Memory B cell (primary cell): ENCODE results near the gene VRTN.

ENCODE experiments used
- ATAC-seq: fragments of 150-1000 bp; cut with Tn5 transposase; 2 replicates; pipeline ENCODE4 v1.10.0; 2021; ENCODE audit warnings: low read depth, mild to moderate bottlenecking, moderate library complexity
- DNase-seq, 2 donors: peaks; one replicate each; pipeline ENCODE4 v3.0.0; 2022; ENCODE audit warnings: low spot score in 2 of 2
- H3K27ac Mint-ChIP-seq: one replicate; pipeline ENCODE4 v1.8.0; 2022; ENCODE audit warnings: mild to moderate bottlenecking, moderate library complexity, mixed read lengths
- H3K27me3 Mint-ChIP-seq: one replicate; pipeline ENCODE4 v1.8.0; 2022; ENCODE audit warnings: mixed read lengths
- H3K36me3 Mint-ChIP-seq: one replicate; pipeline ENCODE4 v1.8.0; 2022; ENCODE audit warnings: mild to moderate bottlenecking, mixed read lengths
- H3K4me1 Mint-ChIP-seq: one replicate; pipeline ENCODE4 v1.8.0; 2022; ENCODE audit warnings: mixed read lengths
- H3K4me3 Mint-ChIP-seq: one replicate; pipeline ENCODE4 v1.8.0; 2022; ENCODE audit warnings: mild to moderate bottlenecking, moderate library complexity, mixed read lengths
- H3K9me3 Mint-ChIP-seq: one replicate; pipeline ENCODE4 v1.8.0; 2022; ENCODE audit warnings: mixed read lengths

The VRTN gene

DNA sequence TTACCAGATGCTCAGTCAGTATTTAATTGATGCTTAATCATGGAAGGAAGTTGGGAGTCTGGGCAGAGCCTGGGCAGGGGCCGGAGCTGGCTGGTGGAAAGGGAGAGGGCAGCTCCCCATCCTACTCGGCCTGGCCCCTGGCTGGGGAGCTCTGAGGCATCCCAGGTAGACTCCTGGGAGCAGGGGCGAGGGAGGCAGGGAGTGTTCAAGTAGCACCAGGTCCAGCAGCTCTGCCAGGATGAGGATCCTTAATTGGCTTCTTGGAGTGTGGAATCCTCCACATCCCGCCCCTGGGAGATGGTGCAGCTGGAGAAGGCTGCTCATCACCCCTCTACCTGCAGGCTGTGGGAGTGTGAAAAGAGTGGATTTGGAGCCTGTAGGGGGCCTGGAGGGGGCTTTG, 46.8 kb downstream of the VRTN start:
- Mint-ChIP-seq H3K27me3 (peaks cover 8% of the 10 kb centered on the region), H3K4me3 (no peak overlapping the region), H3K27ac (no peak overlapping the region), H3K36me3 (no peaks in the 10 kb centered on the region), H3K9me3 (no peaks in the 10 kb centered on the region), H3K4me1 (peaks cover 8% of the 10 kb centered on the region)
- ATAC-seq (no peak), DNase-seq (no peak)

DNA sequence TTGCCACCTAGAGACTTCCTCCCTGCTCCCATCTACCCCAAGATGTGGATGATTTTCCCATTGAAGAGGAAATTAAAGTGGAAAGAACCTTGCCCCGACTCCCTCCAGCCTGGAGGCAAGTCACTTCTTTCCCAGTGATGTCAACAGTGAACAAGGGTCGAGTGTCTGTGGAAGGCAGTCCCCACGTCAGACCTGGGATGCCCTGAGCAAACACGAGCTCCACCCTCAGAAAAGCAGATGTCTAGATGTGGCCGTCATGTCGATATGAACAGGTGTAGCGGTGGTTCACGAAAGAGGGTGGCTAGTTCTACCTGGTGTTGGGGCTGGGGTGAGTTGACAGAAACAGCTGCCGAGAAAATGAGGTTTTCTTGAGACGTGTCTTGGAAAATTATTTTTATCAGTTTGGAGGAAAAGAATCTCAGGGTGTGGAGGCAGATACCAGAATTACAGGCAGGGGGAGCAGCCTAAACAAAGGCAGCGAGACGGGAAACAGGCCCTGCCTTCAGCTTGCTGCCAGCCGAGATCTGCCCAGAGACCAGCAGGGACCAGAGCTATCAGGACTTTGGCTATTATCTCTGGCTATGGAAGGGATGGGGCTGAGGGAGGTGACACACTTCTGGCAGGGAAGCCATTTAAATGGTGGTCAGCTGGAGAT, 51.9 kb downstream of the VRTN start:
- Mint-ChIP-seq H3K36me3 (no peaks in the 10 kb centered on the region), H3K9me3 (no peaks in the 10 kb centered on the region), H3K27ac (peak overlapping the region; percentile 94), H3K4me3 (peak overlapping the region; percentile 57), H3K27me3 (no peaks in the 10 kb centered on the region), H3K4me1 (peaks cover 45% of the 10 kb centered on the region)
- DNase-seq, result no peak
- no peak for ATAC-seq

DNA sequence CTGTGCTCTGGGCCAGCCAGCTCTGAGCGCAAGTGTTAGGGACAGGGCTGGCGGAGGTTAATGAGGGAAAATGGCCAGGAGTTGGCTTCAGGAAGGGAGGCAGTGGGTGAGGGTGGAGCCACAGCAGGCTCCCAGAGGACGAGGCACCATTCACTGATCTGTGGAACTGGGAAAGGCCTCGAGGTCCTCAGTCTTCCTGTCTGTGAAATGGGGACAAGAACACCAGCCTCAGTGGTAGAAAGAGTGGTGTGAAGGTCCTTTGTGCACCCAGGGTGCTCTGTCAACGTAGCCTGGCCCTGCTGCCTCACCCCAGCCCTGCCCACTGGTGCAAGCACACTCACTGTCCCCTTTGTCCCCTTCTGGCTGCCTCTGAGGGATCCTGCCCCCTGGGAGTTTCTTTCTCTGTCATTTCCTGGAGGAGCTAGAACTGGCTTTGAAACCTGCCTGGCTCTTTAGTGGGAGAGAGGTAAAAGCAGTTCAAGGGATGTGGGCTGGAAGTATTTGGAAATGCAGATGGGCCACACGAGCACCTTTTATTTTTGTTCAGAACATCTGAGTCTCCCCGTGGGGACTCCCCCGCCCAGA, 52.7 kb downstream of the VRTN start:
- peak overlapping the region; percentile 95 for H3K4me3 Mint-ChIP-seq
- no peak for ATAC-seq
- no peak for DNase-seq
- no peaks in the 10 kb centered on the region for H3K27me3 Mint-ChIP-seq
- peak overlapping the region; percentile 94 for H3K27ac Mint-ChIP-seq
- H3K4me1 Mint-ChIP-seq, result peaks cover 48% of the 10 kb centered on the region
- no peaks in the 10 kb centered on the region for H3K36me3 Mint-ChIP-seq
- H3K9me3 Mint-ChIP-seq, result no peaks in the 10 kb centered on the region

DNA sequence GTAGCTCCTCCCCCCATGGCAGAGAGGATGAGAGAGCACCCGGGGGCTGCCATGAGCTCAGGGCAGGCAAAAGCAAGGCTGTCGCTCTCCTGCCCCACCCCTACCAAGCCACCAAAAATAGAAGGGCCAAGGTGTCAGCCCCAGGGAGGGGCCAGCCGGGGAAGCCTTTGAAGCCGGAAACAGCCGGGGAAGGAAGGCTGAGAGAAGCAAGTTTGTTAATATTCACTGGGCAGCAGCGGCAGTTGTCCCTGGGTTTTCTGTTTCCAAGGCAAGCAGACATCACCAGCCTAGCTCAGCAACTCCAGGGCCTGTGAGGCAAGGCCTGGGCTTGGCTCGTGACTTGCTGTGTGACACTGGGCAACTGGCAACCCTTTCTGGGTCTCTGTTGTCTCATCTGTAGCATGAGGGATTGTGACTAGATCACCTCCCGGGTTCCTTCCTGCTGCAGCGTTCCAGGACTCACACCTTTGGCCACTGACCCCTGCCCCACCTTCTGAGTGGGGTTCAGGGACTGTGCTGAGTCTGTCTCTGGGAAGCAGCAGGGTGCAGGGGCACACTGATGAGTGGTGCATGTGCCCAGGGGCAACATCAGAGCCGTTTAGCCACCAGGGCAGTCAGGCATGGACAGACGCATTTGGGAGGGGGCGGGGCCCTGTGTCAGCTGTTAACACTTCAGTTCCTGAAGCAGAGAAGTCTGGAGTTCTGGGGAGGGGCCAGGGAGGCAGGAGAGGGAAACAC, 53.4 kb downstream of the VRTN start:
- H3K4me1 Mint-ChIP-seq, result peaks cover 45% of the 10 kb centered on the region
- H3K27ac Mint-ChIP-seq, result peak overlapping the region; percentile 94
- no peaks in the 10 kb centered on the region for H3K27me3 Mint-ChIP-seq
- no peaks in the 10 kb centered on the region for H3K9me3 Mint-ChIP-seq
- H3K36me3 Mint-ChIP-seq, result no peaks in the 10 kb centered on the region
- ATAC-seq (peak; percentile 89), DNase-seq (peak; percentile 68 to 81)
- peak overlapping the region; percentile 95 for H3K4me3 Mint-ChIP-seq

DNA sequence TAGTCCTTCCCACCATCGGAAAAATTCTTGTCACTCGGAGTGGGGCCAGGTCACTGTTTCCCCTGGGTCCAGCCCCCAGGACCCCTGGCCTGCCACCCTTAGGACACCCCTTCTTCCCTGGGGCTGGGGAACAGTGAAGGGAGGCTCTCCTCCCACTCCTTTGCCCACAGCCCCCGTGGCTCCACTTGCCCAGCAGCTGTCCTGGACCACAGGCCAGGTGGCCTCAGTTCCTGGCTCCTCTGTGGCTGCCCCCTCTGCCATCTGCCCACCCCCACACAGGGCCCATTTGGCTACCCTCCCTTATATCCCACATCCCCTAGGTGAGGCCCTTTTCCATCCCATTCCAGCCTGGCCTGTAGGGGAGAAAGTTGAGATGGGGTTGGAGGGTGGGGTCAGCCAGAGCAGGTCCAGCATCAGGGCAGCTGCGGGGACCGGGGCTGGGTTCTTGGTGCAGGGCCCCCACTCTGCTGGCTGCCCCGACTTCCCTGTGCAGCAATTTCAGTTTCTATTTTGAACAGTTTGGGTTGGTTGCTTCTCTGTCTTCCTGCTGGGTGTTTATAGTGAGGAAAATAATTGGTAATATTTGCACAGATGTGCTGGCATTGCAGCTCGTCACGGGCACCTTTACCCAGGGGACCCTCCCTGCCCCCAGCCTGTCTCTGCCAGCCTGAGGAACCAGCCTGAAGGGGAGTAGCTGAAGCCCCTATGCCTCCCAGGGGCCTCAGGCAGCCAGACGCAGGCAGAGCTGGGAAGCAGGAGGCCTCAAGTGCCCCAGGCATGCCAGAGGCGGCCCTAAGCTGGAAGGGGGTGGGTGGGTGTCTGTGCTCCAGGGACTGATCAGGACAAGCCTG, 54.4 kb downstream of the VRTN start:
- peak; percentile 33 for ATAC-seq
- DNase-seq, result peak; percentile 30 to 33
- Mint-ChIP-seq H3K36me3 (no peaks in the 10 kb centered on the region), H3K4me3 (peak overlapping the region; percentile 95), H3K9me3 (no peaks in the 10 kb centered on the region), H3K27me3 (no peaks in the 10 kb centered on the region), H3K4me1 (peaks cover 52% of the 10 kb centered on the region), H3K27ac (peak overlapping the region; percentile 94)

DNA sequence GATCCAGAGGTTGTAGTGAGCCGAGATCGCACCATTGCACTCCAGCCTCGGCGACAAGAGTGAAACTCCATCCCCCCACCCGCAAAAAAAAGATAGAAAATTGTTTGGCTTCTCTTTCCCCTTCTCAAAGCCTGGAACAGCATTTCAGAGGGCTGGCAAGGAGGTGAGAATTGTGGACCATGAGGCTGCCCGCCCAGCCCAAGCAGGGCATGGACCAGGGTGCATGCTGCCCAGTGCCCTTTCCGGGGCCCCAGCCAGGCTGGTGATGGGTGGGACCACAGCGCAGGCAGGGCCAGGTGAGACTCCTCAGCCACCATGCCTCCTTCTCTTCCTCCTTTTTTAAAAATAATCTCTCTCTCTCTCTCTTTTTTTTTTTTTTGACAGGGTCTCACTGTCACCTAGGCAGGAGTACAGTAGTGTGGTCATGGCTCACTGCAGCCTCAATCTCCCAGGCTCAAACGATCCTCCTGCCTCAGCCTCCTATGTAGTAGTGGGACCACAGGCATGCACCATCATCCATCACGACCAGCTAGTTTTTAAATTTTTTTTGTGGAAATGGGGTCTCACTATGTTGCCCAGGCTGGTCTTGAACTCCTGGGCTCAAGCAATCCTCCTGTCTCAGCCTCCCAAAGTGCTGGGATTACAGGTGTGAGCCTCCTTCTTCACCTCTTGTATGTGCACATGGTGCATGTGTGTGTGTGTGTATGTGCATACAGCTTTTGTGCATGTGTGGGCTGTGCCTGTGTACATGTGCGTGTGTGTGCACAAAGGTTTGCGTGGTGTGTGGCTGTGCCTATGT, 55.5 kb downstream of the VRTN start:
- H3K9me3 Mint-ChIP-seq, result no peaks in the 10 kb centered on the region
- no peak overlapping the region for H3K27ac Mint-ChIP-seq
- no peaks in the 10 kb centered on the region for H3K27me3 Mint-ChIP-seq
- DNase-seq (no peak), ATAC-seq (no peak)
- H3K4me1 Mint-ChIP-seq, result peaks cover 56% of the 10 kb centered on the region
- H3K4me3 Mint-ChIP-seq, result peak overlapping the region; percentile 55
- H3K36me3 Mint-ChIP-seq, result no peaks in the 10 kb centered on the region

DNA sequence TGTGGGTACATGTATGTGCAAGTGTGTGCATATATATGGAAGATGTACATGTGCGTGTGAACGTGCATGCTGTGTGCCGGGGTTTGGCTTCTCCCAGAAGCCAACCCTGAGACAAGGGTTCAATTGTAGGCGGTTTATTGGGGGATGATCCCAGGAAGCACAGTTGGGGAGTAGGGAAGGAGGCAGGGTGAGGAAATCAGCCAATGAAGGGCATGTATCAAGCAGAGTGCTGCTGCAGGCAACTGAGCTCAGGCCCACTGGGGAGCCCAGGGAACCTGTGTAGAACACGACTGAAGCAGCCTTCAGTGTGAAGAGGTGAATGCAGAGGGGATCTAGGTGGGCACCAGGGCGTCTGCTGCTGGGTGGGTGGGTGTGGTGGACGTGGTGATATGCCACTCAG, 56.2 kb downstream of the VRTN start:
- no peaks in the 10 kb centered on the region for H3K27me3 Mint-ChIP-seq
- H3K9me3 Mint-ChIP-seq, result no peaks in the 10 kb centered on the region
- ATAC-seq (no peak), DNase-seq (no peak)
- peaks cover 53% of the 10 kb centered on the region for H3K4me1 Mint-ChIP-seq
- no peaks in the 10 kb centered on the region for H3K36me3 Mint-ChIP-seq
- H3K4me3 Mint-ChIP-seq, result no peak overlapping the region
- no peak overlapping the region for H3K27ac Mint-ChIP-seq

DNA sequence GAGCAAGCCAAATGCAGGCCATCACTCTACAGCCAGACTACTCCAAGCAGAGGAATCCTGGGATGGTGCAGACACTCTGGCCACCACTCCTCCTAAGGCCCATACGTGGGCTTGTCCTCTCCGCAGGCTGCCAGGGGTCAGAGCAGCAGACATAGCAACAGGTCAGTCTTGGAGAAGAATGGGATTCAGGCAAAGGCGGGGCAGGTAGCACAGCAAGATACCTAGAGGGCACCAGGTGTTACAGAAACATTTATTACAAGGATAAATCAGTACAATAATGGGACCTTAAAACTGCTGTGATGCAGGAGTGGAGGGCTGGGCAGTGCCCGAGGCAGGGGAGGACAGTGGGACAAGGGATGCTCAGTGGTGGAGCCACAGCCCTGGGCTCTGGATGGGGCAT, 57.4 kb downstream of the VRTN start:
- Mint-ChIP-seq H3K36me3 (no peaks in the 10 kb centered on the region), H3K27ac (no peak overlapping the region), H3K27me3 (peaks cover 2% of the 10 kb centered on the region), H3K9me3 (no peaks in the 10 kb centered on the region), H3K4me3 (no peak overlapping the region), H3K4me1 (peaks cover 44% of the 10 kb centered on the region)
- ATAC-seq, result no peak
- no peak for DNase-seq

DNA sequence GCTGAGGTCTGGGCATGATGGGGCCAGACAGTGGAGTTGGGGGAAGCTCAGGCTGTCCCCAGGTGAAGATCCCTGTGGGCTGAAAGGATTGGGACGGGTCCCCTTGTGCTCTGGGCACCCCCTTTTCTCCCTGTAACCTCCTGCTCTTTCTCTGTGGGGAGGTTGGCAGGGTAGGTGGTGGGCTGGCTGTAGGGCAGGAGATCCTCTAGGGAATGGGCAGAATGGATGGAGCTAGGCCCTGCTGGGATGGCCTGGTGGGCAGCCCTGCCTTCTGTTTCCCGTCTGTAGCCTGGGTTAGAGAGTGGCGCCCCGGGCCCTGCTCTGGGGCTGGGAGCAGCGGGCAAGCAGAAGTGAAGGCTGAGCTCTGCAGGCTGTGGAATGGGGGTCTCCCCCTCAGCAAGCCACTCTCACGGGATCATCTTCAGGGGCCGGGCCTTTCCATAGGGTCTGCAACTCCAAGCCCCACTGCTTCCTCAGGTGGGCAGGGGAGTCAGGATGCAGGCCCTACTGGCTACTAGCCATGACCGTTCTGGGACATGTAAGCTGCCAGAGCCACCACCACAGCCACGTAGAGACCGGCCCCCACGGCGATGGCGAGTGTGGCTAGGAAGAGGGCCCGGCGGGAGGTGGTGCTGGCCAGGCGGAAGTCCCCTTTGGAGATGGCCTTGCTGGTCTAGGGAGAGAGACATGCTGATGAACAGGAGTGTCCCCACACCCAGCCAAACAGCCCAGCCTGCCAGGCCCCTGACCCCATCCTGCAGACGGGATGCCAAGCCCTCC, 58.9 kb downstream of the VRTN start:
- no peak overlapping the region for H3K27ac Mint-ChIP-seq
- H3K27me3 Mint-ChIP-seq, result peaks cover 2% of the 10 kb centered on the region
- no peak for ATAC-seq

DNA sequence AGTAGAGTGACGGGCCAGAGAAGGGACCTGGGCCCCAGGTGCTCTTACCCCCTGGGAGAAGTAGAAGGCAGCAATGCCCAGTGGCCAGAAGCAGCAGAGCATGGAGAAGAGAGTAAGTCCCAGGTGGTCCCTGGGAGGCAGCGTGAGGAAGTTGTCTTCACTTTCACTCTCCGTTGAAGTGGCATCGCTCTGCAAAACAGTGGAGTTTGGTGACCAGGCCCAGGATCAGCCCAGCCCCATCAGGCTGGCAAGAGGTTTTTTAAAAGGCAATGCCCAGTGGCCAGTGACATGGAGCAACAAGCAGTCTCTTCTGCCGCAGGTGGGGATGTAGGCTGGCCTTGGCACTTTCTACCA, 59.5 kb downstream of the VRTN start:
- H3K36me3 Mint-ChIP-seq, result no peaks in the 10 kb centered on the region
- H3K4me1 Mint-ChIP-seq, result peaks cover 28% of the 10 kb centered on the region
- no peaks in the 10 kb centered on the region for H3K9me3 Mint-ChIP-seq
- H3K27ac Mint-ChIP-seq, result no peak overlapping the region
- no peak overlapping the region for H3K4me3 Mint-ChIP-seq
- DNase-seq (no peak), ATAC-seq (no peak)
- H3K27me3 Mint-ChIP-seq, result peaks cover 2% of the 10 kb centered on the region

More for the DNA sequence above, 58.9 kb downstream of the VRTN start:
- Mint-ChIP-seq H3K36me3 (no peaks in the 10 kb centered on the region), H3K4me3 (peak overlapping the region; percentile 21), H3K9me3 (no peaks in the 10 kb centered on the region), H3K4me1 (peaks cover 32% of the 10 kb centered on the region)
- no peak for DNase-seq

DNA sequence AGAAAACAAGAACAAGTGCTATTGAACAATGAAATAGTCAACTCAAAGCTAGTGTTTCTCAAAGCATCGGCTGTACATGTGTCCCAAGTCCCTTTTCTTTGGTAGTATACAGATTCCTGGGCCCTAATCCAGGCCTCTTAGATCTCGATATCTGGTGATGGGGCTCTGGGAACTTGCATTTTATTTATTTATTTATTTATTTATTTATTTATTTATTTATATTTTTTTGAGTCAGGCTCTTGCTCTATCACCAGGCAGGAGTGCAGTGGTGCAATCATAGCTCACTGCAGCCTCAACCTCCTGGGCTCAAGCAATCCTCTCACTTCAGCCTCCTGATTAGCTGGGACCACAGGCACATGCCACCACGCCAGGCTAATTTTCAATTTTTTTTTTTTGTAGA, 60.6 kb downstream of the VRTN start:
- peaks cover 22% of the 10 kb centered on the region for H3K4me1 Mint-ChIP-seq
- no peak overlapping the region for H3K4me3 Mint-ChIP-seq
- H3K27ac Mint-ChIP-seq, result no peak overlapping the region
- no peak for DNase-seq
- no peak for ATAC-seq
- H3K36me3 Mint-ChIP-seq, result no peaks in the 10 kb centered on the region
- H3K9me3 Mint-ChIP-seq, result no peaks in the 10 kb centered on the region
- peaks cover 2% of the 10 kb centered on the region for H3K27me3 Mint-ChIP-seq

DNA sequence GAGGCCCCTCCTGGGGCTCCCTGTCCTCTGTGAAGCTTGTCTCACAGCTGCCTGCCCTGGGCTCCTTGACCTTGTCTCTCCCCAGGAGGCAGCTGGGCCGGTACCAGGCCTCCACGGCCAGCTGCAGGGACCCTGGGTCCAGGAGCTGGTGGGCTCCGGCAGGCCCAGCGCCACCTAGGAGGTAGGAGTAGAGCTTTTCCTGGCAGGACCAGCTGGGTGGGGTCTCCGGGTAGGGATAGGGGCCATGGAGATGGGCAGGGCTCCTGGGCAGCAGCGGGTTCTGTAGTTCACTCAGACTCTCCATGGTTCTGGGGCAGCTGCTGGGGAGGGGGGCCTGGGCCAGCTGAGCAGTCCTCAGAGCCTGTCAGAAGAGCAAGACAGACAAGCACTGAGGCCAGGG, 61.2 kb downstream of the VRTN start:
- Mint-ChIP-seq H3K27ac (no peak overlapping the region), H3K36me3 (no peaks in the 10 kb centered on the region), H3K9me3 (no peaks in the 10 kb centered on the region), H3K4me1 (peaks cover 16% of the 10 kb centered on the region), H3K4me3 (no peak overlapping the region), H3K27me3 (peaks cover 5% of the 10 kb centered on the region)
- DNase-seq (no peak), ATAC-seq (no peak)
